ENCODE measurements around the gene CCDC97.

CCDC97 gene

DNA sequence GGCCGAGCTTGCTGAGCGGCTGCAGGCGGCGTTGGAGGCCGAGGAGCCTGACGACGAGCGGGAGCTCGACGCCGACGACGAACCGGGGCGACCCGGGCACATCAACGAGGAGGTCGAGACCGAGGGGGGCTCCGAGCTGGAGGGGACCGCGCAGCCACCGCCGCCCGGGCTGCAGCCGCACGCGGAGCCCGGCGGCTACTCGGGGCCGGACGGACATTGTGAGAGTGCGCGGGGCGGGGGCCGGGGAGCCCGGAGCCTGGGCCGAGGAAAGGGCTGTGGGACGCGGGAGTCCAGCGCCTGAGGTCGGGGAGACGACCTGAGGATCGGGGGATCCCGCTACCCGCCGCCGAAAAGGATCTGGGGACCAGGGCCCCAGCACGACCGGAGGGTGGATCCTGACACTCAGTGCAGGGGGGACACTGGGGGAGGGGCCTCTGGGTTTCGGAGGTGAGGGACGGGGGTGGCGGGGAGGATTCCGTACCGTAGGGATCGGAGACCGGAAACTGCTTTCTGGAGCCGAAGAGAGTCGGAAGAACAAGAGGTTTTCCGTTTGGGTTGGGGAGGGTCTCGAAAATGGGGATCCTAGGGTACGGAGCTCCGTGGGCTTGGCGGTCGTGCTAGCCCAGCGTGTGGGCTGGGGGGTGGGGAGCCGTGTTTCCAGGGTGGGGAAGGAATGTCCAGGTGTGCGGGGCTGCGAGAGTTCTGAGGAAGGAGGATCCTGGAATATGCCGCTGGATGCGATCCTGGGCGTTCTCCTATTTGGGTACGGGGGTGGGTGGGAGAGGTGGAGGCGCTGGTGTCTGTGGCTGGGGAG, 45.2 kb upstream of the CCDC97 start (continued):
- TF ChIP-seq PRDM1 (tag by site-specific recombination; IDR thresholded peaks at IDR 0.05) (no peak), ZNF621 (tag by site-specific recombination; IDR thresholded peaks at IDR 0.05) (no peak), ZNF555 (tag by site-specific recombination; conservative IDR thresholded peaks at IDR 0.05) (no peak), ZNF394 (tag by site-specific recombination; IDR thresholded peaks at IDR 0.05; ENCODE audit: borderline replicate concordance) (no peak), ZSCAN5A (tag by site-specific recombination; IDR thresholded peaks at IDR 0.05) (no peak), ZNF112 (tag by site-specific recombination; IDR thresholded peaks at IDR 0.05) (no peak), ZNF433 (tag by site-specific recombination; IDR thresholded peaks at IDR 0.05; ENCODE audit: low read depth) (no peak), ZFP3 (tag by site-specific recombination; IDR thresholded peaks at IDR 0.05; ENCODE audit: low read depth) (no peak), BCL11B (tag by site-specific recombination; IDR thresholded peaks at IDR 0.05; ENCODE audit: low read depth) (no peak), ZNF169 (tag by site-specific recombination; IDR thresholded peaks at IDR 0.05) (no peak), ZNF221 (tag by site-specific recombination; IDR thresholded peaks at IDR 0.05; ENCODE audit: borderline replicate concordance) (no peak), ZNF610 (tag by site-specific recombination; IDR thresholded peaks at IDR 0.05; ENCODE audit: borderline replicate concordance) (0 out of 2 replicates have a peak, but pooled peaks have one; percentile 8), ZNF132 (tag by site-specific recombination; IDR thresholded peaks at IDR 0.05; ENCODE audit: borderline replicate concordance) (no peak), ZNF830 (tag by site-specific recombination; IDR thresholded peaks at IDR 0.05; ENCODE audit: low read depth) (no peak), ZNF670 (tag by site-specific recombination; IDR thresholded peaks at IDR 0.05; ENCODE audit: low read depth) (no peak), ZNF423 (tag by site-specific recombination; IDR thresholded peaks at IDR 0.05) (no peak), ZNF23 (tag by site-specific recombination; IDR thresholded peaks at IDR 0.05; ENCODE audit: borderline replicate concordance) (no peak), ZNF266 (tag by site-specific recombination; IDR thresholded peaks at IDR 0.05; ENCODE audit: low read depth) (no peak), ZNF548 (tag by site-specific recombination; IDR thresholded peaks at IDR 0.05) (no peak), ZNF623 (tag by site-specific recombination; IDR thresholded peaks at IDR 0.05) (no peak), YY2 (tag by site-specific recombination; IDR thresholded peaks at IDR 0.05) (no peak), ZNF521 (tag by site-specific recombination; IDR thresholded peaks at IDR 0.05) (no peak), MZF1 (tag by site-specific recombination; IDR thresholded peaks at IDR 0.05; ENCODE audit: borderline replicate concordance) (no peak), ZNF707 (tag by site-specific recombination; IDR thresholded peaks at IDR 0.05) (no peak), SP2 (tag by site-specific recombination; IDR thresholded peaks at IDR 0.05) (peak; percentile 60), ZNF677 (tag by site-specific recombination; IDR thresholded peaks at IDR 0.05) (no peak), KLF17 (tag by site-specific recombination; IDR thresholded peaks at IDR 0.05) (no peak), EGR2 (tag by site-specific recombination; IDR thresholded peaks at IDR 0.05; ENCODE audit: low read depth) (peak; percentile 33; the same call in 1 of the 2 replicates), ZXDB (tag by site-specific recombination; IDR thresholded peaks at IDR 0.05) (no peak), SALL2 (tag by site-specific recombination; IDR thresholded peaks at IDR 0.05; ENCODE audit: borderline replicate concordance) (0 out of 2 replicates have a peak, but pooled peaks have one; percentile 3)
- TF ChIP-seq, protein P1, sequence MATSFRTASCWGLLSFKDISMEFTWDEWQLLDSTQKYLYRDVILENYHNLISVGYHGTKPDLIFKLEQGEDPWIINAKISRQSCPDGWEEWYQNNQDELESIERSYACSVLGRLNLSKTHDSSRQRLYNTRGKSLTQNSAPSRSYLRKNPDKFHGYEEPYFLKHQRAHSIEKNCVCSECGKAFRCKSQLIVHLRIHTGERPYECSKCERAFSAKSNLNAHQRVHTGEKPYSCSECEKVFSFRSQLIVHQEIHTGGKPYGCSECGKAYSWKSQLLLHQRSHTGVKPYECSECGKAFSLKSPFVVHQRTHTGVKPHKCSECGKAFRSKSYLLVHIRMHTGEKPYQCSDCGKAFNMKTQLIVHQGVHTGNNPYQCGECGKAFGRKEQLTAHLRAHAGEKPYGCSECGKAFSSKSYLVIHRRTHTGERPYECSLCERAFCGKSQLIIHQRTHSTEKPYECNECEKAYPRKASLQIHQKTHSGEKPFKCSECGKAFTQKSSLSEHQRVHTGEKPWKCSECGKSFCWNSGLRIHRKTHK (tag by site-specific recombination; IDR thresholded peaks at IDR 0.05), result no peak
- TF ChIP-seq, protein P2, sequence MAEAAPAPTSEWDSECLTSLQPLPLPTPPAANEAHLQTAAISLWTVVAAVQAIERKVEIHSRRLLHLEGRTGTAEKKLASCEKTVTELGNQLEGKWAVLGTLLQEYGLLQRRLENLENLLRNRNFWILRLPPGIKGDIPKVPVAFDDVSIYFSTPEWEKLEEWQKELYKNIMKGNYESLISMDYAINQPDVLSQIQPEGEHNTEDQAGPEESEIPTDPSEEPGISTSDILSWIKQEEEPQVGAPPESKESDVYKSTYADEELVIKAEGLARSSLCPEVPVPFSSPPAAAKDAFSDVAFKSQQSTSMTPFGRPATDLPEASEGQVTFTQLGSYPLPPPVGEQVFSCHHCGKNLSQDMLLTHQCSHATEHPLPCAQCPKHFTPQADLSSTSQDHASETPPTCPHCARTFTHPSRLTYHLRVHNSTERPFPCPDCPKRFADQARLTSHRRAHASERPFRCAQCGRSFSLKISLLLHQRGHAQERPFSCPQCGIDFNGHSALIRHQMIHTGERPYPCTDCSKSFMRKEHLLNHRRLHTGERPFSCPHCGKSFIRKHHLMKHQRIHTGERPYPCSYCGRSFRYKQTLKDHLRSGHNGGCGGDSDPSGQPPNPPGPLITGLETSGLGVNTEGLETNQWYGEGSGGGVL (tag by site-specific recombination; IDR thresholded peaks at IDR 0.05), result peak; percentile 63; the same call in 1 of the 2 replicates
- TF ChIP-seq, protein P3, sequence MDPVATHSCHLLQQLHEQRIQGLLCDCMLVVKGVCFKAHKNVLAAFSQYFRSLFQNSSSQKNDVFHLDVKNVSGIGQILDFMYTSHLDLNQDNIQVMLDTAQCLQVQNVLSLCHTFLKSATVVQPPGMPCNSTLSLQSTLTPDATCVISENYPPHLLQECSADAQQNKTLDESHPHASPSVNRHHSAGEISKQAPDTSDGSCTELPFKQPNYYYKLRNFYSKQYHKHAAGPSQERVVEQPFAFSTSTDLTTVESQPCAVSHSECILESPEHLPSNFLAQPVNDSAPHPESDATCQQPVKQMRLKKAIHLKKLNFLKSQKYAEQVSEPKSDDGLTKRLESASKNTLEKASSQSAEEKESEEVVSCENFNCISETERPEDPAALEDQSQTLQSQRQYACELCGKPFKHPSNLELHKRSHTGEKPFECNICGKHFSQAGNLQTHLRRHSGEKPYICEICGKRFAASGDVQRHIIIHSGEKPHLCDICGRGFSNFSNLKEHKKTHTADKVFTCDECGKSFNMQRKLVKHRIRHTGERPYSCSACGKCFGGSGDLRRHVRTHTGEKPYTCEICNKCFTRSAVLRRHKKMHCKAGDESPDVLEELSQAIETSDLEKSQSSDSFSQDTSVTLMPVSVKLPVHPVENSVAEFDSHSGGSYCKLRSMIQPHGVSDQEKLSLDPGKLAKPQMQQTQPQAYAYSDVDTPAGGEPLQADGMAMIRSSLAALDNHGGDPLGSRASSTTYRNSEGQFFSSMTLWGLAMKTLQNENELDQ (tag by site-specific recombination; IDR thresholded peaks at IDR 0.05; ENCODE audit: low read depth), result no peak
